ENCODE results near the gene BRPF1.
"Not testable (repeated sequence)": the region's sequence is repeated elsewhere in the genome, so short reads cannot be mapped to it uniquely, and the experiment has no call there.

Gene BRPF1

DNA sequence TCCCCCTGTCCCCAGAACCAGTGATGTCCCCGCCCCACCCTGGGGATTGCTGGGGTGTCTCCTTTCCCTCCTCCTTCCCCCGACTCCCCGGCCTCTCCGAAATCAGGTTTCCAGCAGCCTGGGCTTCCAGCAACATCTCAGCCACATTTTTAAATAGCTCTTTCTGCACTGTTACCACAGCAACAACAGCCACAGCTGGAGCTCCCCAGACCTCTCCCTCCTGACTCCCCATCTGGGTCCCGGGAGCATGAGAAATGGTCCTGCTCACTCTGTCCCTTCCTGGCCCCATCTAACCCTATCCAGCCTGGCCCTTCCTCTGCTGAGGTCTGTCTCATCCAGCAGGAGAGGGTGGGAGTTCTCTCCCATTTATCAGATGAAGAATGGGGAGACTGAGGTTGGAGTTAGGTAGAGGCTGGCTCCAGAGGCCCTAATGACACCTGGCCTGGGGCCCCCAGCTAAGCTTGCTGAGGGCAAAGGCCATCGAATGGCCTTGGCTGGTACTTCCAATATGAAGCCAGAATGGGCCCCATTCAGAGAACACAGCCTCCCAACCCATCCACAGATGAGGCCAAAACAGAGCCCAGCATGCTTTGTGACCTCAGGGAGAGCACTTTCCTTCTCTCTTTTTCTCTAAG lies 36.7 kb downstream of the BRPF1 start:
- DNase-seq (ENCODE audit: low read depth in 2 of 2): no peak

DNA sequence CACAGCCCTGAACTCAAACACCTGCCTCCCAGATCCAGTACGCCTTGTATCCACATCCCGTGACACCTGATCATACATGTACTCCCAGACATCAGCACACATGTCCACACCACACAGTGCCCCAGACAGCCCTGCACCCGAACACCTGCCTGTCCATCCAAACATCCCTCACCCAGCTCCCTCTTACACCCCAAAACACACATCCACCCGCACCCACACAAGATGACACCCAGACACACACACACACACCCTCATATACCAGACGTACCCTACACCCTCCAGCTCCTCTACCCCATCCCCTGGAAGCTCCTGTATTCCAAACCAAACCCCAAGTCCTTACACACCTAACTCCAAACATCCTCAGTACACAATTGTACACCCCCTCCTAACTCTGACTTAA lies 37.5 kb downstream of the BRPF1 start:
- no peak for DNase-seq (ENCODE audit: low read depth in 2 of 2)

DNA sequence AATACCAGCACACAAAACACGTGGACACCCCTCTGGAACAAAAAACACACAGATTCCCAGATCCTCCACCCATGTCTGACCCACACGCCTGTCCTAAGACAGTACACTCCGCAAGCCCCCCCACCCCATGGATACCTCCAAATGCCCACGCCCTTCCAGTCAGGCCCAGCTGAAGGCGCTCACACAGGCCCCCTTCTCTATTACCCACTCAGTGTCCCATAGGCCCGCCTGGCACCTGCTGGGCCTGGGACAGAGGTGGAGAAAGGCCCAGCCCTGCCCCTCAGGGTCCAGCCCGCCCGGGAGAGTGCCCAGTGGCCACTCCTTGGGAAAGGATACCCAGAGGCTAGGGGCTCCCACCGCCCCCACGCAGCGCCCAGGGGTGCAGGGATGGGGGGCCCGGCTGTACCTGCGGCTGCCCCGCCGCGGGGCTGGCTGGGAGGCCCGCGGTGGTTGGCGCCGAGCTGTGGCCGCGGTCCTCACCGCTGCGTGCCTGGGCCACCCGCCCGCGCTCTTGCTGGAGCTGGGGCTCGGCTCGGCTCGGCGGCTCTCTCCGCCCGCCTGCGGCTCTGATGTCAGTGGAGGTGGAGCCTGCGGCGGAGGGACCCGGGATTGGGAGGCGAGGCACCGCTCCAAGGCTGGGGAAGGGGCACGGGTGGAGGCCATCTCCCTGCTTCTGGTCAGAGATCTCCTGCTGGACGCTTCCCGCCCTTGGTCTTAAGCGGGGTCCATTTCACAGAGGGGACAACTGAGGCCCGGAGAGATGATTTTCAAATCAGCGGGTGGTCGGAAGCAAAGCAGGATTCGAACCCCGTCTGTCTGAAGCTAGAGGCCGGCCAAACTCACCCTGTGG lies 38.1 kb downstream of the BRPF1 start, which contains the start of gene CAMK1:
TSS of gene CAMK1 (minus strand) at position 522 of the 850 bp plus-strand sequence. CDS start 2,198 bp downstream, outside the sequence.
- peak in 1 of 2 donors; percentile 53 for DNase-seq (ENCODE audit: low read depth in 2 of 2)

DNA sequence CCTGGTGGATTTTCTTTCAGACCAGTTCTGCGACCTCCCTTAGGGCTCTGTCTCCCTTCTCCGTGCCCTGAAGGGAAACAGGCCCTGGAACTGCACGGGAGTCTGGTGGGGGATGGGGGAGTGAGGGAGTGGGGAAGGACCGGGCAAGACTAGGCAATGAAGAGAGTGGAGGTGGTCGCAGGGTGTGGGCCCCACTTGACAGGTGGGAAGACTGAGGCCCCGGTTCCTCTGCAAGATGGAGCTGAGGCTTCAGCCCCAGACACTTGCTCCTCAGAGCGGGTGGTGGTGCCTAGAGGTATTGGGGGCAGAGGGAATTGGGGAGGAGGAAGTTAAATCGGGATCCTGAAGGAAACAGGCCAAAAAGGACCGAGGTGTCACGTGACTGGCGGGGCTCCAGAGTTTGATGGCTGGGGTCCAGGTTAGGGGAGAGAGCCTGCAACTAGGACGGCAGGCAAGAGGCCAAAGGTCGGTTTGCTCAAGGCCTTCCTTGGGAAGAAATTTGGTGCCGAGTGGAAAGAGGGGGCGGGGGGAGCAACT lies 38.8 kb downstream of the BRPF1 start:
- DNase-seq (ENCODE audit: low read depth in 2 of 2): no peak

DNA sequence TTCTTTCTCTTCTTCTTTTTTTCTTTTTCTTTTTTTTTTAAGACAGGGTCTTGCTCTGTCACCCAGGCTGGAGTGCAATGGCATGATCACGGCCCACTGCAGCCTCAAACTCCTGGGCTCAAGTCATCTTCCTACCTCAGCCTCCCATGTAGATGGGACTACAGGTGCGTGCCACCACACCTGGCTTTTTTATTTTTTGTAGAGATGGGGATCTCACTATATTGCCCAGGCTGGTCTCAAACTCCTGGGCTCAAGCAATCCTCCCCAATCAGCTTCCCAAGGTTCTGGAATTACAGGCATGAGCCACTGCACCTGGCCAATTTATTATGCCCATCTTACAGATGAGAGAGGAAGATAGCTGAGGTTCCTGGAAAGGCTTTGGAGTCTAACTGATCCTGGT lies 39.5 kb downstream of the BRPF1 start:
- DNase-seq (ENCODE audit: low read depth in 2 of 2): not testable (repeated sequence)

DNA sequence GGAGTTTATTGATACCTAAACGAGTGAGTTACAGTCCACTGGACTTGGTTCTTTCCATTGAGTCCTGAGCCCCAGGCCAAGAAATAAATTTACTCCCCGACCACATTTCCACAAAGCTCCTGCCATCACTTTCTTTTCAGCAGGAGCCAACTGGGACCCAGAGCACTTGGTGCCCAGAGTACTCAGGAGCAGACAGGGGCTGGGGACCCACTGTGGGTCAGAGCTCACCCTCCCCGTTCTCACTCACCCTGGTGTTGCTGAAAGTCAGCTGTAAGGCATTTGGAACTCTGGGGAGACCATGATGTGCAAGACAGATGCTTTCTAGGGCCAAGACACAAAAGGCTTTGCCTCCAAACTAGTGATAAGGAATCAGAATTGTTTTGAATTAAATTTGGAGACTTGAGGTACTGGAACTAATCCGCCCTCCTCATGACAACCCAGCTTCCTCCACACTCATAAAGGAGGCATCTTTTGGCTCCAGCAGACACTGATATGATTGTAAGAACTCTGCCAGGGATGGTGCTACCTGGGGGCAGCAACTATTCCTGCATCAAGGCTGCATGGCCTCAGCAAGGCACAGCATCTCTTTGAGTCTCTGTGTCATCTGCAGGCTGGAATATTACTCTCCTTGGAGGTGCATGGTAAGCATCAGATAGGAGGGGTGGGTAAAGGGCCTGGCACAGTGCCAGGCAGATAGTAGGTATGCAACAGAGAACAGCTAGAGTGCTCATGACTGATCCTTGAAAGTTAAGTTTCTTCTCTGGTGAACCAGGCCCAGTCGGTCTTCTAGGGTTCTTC lies 45.6 kb downstream of the BRPF1 start:
- DNase-seq (ENCODE audit: low read depth in 2 of 2): no peak

DNA sequence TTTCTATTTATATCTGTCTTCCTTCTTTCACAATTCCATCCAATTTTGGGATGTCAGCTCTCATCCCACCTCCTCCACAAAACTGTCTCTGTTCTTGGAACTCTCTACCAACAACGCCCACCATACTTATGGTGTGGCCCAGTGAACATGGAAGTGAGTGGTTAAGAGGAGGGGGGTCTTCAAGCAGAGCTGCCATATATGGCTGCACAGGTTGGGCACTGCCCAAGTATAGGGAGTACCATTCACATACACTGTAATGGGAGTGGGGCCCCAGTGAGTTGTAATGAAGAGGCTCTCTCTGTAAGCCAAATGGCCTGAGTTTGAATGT lies 46.1 kb downstream of the BRPF1 start:
- no peak for DNase-seq (ENCODE audit: low read depth in 2 of 2)

DNA sequence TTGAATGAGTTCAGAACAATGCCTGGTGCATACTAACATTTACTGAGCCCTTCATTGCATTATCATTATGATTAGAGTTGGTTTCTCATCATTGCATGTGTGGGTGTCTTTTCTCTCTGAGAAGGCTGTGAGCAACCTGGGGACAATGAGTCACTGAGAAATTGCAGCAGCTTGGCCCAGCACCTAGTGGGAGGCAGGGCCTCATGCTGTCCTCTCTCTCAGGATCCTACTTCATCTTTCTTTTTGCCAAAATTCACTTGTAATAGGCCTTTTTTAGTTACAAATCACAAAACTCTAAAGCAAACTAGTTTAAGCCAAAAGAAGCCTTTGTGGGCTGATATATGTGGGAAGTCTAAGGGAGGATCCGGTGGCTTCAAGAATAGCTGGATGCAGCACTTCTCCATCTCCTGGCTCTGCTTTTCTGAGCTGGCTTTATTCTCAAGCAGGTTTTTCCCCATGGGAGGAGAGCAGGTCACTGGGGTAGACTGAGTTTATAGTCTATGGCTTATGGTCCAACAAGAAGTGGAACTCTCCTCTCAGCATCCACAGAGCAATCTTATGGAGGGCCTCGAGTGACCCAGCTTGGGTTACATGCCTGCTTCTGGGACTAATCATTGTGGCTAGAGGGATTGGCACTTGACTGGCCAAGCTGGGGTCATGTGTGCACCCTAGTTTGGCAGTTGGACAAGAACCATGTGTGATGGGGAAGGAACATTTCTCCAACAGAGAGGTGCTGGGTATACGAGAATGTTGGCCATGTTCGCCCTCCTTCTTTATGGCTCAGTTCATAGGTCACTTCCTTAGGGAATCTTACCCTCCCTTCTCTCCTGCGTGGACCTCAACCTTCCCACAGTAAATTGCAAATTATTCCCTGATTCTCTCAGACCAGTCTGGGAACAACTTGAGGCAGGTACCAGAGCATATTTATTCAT lies 46.9 kb downstream of the BRPF1 start:
- peak; percentile 40 to 48 for DNase-seq (ENCODE audit: low read depth in 2 of 2)

DNA sequence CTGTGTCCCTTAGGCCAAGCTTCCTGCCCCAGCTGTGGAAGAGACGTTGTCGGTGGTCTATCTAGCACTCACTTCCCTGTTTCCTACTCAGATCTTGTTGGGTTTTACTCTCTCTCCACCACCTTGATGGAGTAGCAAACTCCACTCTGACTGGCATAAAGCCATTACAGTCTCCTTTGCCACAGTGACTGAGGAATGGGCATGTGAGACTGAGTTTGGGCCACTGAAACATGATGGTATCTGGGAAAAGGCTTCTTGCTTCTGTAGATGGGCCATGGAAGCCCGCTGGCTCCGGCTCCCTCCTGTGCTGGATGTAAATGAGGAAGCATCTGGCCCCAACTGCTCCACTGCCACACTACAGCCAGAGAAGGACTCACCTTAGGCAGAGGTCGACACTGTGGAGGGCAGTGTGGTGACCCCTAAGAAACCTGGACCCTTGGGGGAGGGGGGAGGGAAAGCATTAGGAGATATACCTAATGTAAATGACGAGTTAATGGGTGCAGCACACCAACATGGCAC lies 47.6 kb downstream of the BRPF1 start:
- no peak for DNase-seq (ENCODE audit: low read depth in 2 of 2)

DNA sequence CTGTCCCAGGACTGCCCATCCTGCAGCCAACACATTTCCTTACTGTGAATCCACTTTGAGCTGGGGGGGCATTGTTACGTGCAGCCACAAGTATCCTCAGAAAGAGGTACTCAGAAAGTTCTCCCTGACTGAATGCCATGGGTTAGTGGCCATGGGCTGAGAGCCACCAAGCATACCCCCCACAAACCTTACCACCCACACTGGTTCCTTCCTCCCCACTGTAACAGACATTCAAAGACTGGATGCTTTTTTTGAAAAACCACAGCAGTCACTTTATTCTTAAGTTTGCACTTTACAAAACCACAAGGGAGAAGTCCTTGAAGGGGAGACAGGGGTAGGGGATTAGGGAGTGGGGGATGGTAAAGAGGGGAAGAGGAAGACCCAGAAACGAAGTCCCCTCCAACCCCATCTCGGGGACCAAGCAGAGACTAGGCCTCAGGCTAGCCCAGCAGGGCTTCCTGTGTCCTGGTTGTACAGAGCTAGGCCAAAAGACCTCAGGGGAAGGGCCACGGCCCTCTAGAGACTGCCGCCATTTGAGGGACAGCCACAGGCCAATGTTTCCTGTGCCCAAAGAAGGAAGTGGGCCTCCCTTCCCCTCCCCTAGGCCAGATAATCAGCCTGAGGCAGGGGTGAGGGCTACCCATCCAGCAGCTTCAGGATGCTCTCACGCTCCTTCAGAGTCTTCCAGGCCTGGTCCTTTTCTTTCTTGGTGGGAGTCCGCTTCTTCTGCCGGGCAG lies 48.4 kb downstream of the BRPF1 start:
- DNase-seq (ENCODE audit: low read depth in 2 of 2): peak; percentile 15 to 16

DNA sequence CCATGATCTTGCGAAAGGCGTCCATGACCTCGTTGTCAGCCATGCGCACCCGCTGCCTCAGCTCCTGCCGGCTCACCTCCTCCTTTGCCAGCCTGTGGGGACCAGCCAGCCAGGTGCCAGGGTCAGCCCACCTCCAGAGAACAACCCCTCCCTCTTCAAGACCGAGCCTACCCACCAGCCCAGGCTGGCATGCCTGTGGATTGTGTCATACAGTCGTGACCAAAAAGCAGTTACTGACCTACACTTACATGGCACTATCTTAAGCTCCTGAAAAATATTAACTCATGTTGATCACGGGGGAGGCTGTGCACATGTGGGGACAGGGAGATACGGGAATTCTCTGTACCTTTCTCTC lies 48.9 kb downstream of the BRPF1 start:
- no peak for DNase-seq (ENCODE audit: low read depth in 2 of 2)

DNA sequence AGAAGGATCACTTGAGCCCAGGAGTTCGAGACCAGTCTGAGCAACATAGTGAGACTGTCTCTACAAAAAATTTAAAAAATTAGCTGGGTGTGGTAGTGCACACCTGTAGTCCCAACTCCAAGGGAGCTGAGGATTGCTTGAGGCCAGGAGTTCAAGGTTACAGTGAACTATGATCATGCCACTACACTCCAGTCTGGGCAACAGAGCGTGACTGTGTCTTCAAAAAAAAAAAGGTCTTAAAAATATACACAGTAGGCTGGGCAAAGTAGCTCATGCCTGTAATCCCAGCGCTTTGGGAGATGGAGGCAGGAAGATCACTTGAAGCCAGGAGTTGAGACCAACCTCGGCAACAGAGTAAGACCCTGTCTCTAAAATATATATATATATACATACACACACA lies 49.4 kb downstream of the BRPF1 start:
- DNase-seq (ENCODE audit: low read depth in 2 of 2): no peak

DNA sequence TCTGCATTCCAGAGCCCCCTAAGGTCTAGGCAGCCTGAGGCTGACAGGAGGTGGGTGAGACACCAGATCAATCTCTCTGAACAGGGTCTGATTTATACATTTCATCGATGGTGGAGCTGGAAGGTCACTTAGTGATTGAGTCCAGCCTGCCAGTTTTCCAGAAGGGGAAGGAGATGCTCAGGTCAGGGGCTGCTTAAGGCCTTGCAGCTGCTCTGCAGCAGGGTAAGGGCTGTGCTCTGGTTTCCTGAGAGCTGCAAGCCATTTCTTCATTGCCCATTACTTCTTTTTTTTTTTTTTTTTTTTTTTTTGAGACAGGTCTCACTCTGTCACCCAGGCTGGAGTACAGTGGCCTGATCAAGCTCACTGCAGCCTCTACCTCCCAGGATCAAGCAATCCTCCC lies 50.0 kb downstream of the BRPF1 start:
- no peak for DNase-seq (ENCODE audit: low read depth in 2 of 2)

DNA sequence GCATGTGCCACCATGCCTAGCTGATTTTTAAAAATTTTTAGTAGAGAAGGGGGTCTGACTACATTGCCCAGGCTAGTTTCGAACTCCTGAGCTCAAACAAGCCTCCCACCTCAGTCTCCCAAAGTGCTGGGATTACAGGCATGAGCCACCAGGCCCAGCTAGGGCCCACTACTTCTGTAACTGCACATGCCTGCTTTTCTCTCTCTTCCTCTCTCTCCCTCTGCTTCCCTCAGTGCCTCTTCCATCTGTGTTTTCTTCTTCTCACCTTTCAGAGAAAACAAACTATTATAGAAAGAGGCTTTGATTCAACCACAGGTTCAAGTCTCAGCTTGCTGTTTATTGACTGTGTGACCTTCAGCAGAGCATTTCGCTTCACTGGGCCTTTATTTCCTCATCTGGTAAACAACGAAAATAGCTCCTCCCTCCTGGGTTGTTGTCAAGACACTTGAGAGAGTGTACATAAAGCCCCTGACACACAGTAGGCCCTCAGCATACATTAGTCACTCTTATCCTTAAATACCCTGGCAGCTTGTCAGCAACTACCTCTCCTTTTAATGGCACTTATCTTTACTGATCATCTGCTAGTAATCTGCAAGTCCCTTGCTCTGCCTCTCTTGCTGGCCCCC lies 50.6 kb downstream of the BRPF1 start:
- DNase-seq (ENCODE audit: low read depth in 2 of 2): no peak

DNA sequence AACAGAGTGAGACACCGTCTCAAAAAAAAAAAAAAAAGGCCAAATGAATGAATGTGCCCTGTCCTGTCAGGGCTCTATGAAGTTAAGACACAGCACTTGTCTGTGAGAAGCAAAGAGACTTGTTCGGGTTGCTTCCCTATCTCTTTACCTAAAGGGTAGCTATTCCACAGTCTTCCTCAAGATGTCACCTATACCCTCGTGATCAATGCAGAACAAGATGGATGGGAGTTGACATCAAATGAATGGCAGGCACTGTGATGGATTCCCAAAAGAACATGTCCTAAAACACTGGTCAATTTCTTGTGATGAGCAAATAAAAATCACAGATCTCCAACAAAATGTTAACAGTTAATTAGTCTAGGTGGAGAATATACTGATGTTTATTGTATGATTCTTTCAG lies 51.2 kb downstream of the BRPF1 start:
- no peak for DNase-seq (ENCODE audit: low read depth in 2 of 2)

DNA sequence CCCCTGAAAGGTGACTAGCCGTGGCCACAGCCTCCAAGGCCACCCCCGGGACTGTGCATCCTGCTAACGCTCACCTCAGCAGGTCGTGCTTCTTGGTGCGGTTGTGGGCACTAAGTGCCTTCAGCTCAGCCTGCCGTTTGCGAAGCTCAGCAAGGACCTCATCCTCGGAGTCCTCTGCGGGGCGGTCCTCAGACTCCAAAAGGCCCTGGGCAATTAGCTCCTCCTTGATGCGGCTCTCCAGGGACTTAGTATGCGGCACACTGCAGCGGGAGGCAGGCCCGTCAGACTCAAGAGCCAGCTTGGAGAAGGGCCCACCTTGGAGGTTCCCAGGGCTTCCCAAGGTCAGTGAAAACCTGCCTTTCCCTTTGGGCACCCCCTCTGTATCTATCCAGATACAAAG lies 52.4 kb downstream of the BRPF1 start:
- no peak for DNase-seq (ENCODE audit: low read depth in 2 of 2)

DNA sequence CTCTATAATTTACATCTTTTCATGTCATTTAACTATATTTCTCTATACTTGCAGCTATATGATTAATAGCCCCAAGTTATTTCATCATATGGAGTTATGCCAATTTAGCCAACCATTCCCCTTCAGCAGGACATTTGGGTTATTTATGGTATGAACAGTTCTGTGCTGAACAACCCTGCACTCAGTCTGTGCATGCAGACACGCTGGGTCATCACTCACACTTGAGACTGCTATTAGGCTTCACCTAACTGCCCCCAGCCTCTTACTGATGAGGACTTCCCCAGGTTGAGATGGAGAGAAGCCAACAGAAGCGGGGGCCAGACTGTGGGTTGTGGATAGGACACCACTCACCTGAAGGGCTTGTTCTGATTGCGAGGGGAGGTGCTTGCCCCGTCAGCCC lies 53.4 kb downstream of the BRPF1 start:
- DNase-seq (ENCODE audit: low read depth in 2 of 2): no peak

DNA sequence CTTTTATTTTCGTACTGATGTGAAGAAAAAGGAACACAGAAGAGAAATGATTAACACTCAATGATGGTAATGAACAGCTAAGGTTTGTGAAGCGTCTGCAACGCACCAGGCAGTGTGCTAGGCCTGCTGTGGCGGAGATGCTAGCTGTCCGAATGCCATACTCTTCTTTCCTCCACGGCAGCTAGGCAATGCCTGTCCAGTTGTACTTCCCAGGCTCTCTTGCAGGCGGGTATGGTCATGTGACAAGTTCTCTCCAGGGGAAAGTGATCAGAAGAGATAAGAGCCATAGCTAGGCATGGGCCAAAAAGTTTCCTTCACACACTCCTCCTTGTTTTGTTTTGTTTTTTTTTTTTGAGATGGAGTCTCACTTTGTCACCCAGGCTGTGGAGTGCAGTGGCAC lies 54.1 kb downstream of the BRPF1 start:
- DNase-seq (ENCODE audit: low read depth in 2 of 2): no peak

DNA sequence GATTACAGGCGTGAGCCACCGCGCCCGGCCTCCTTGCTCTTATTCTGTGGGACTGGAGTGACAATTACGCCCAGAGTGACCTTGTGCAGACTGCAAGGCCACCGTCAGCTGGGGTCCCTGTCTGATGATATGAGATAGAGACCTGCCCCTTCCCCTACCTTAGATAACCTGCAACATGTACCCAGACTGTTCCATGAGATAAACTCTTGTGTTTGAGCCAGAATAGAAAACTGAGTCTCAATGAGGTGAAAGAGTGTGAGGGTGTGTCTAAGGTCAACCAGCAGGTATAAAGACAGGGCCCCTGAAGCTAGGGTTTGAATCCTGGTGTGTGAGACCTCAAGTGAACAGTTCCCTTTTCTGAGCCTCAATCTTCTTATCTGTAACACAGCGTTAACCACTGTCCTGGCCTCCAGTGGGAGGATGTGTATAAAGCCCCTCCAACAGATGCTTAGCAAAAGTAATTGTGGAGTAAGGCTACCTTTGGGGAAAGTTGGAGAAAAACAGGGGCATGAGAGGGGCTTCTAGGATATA lies 54.7 kb downstream of the BRPF1 start:
- no peak for DNase-seq (ENCODE audit: low read depth in 2 of 2)

Data from stimulated activated CD8-positive, alpha-beta memory T cell treated with anti-CD3 and anti-CD28 coated beads, Interleukin-7, amount 100 ng/mL, for 4 hours (primary cell).